AG04449 (cell line): ENCODE results near the gene MESP2.

Experiments used
- CTCF ChIA-PET: fragments of 350-600 bp; formaldehyde crosslinking; extraction: SDS; loops from one replicate; lab custom pipeline; 2021; ENCODE audit warnings: antibody characterized with exemption; lab: Yijun Ruan, JAX
- POLR2A ChIA-PET: fragments of 400-600, 350-600 bp; formaldehyde crosslinking; extraction: SDS; loops from one replicate; lab custom pipeline; 2020; ENCODE audit warnings: antibody characterized with exemption, inconsistent platforms; lab: Yijun Ruan, JAX
- DNase-seq: peaks from one replicate; pipeline ENCODE4 v3.0.0-alpha.2; 2010; ENCODE audit warnings: low read depth, low spot score
- H3K4me3 ChIP-seq: 2 replicates; pipeline ENCODE4 v1.5.1; 2011; ENCODE audit warnings: low read depth, mild to moderate bottlenecking, control low read depth, low read length
- CTCF ChIP-seq: IDR thresholded peaks from one replicate; pipeline ENCODE4 v1.5.1; 2011; ENCODE audit warnings: mild to moderate bottlenecking, moderate library complexity, low read length, control low read depth, inconsistent platforms; ENCODE audit not compliant: insufficient read depth; ENCODE audit errors: missing control alignments

MESP2 gene

DNA sequence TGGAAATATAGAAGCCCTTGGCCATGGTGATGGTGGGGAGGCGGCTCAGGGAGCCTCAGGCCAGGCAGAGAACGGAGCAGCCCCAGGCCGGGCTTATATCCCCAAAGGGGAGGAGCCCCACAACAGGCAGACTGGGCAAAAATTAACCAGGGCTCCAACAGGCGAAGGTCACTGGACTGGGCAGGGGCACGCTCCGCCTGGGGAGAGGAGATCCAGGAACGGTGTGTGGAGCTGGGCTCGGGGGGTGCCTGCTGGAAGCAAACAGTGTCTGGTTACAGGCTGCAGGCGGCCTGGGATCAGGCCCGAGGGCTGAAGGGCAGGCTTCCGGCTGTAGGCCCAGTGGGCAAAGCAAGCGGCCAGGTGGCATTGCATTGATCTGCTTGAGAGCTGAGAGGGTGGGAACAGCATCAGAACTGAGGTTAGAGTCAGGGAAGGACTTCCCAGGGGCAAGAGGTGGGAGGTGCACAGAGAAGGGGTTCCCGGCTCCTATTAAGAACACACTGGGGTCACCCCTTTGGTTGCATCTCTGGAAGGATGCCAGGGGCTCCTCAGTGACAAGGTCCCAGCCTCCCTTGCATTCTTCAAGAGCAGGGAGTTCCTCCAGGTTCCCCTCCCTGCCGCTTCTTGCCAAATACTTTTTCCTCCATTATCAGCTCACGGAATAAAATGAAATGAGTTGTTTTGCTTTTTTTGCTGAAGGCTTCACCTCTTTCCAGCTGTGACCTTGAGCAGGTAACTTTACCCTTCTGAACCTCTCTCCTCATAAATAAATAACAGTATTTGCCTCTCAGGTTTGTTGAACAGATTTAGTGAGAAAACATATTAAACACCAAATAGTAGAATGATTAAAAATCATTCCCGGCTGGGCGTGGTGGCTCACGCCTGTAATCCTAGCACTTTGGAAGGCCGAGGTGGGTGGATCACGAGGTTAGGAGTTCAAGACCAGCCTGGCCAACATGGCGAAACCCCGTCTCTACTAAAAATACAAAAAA lies 30.7 kb downstream of the MESP2 start:
- TF ChIP-seq CTCF = no peak
- H3K4me3 ChIP-seq = no peak overlapping the region
- POLR2A ChIA-PET = interaction anchor here (1.0 kb wide), 1 partner anchor 8 kb away, joined by 3 read pairs; the partner anchor contains the start of gene ANPEP
- DNase-seq = no peak
- CTCF ChIA-PET = interaction anchor here (1.0 kb wide), 1 partner anchor 26 kb away, joined by 3 read pairs; no protein-coding TSS in a partner anchor

DNA sequence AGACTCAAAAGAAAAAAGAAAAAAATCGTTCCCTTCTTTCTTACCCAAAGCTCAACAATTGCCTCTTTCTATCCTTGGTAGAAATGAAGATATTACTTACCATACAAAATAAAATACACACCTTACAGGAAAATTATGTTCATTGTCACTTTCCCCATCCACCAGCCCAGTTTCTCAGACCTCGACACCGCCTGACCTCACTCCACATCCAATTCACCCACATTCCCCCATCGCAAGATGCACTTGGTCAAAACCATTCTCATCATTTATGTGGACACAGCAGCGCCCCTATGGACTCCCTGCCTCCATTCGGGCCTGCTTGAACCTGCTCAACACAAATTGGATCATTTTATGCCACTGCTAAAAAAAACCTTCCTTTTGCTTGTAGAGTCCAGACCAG lies 31.6 kb downstream of the MESP2 start:
- H3K4me3 ChIP-seq = no peak overlapping the region

GRCh38 chr15:89808160-89808870 lies 32.2 kb downstream of the MESP2 start:
- ChIA-PET CTCF (interaction anchor here (1.3 to 1.5 kb wide), 2 partner anchors 67 to 80 kb away, joined by 3 to 5 read pairs; no protein-coding TSS in a partner anchor), POLR2A (no interaction called here)
- DNase-seq = no peak
- no peak for TF ChIP-seq CTCF
- no peak overlapping the region for H3K4me3 ChIP-seq

More for the DNA sequence above, 31.6 kb downstream of the MESP2 start:
- ChIA-PET POLR2A (no interaction called here), CTCF (no interaction called here)
- no peak for TF ChIP-seq CTCF
- no peak for DNase-seq

DNA sequence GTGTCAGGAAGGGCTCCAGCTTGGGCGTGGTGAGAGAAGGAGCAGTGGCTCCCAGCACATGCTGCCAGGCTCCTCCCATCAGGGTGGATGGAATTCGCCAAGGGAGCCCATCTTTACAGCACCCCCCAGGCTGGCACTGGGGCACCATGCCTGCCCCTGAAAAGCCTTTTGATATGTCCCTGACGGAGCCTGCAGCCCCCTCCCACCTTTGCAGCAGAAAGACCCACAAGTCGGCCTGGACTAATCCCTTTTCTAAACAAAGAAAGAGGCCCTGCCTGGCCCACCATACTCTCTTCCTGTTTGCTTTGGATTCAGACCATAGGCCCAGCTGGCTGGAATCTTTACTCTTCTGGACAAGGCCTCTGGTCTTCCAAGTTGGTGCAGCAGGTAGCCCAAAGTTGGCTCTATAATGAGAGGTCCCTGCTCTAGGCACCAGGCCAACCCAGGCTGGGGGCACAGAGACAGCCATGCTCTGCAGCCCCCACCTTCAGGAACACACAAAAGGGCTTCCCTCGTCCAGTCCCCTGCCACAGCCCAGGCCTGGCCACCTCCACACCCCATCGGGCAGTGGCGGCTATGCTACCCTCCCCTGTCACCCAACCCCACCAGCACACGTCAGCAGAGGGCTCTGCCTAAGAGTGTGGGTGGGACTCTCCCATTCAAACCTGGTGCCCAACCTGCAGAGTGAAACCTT lies 33.1 kb downstream of the MESP2 start:
- DNase-seq = no peak
- no peak overlapping the region for H3K4me3 ChIP-seq
- POLR2A ChIA-PET = no interaction called here
- CTCF ChIA-PET = interaction anchor here (1.3 to 1.5 kb wide), 2 partner anchors 66 to 79 kb away, joined by 3 to 5 read pairs; no protein-coding TSS in a partner anchor
- no peak for TF ChIP-seq CTCF

GRCh38 chr15:89809787-89810148 lies 33.6 kb downstream of the MESP2 start:
- no peak for TF ChIP-seq CTCF
- CTCF ChIA-PET = no interaction called here
- POLR2A ChIA-PET = no interaction called here
- DNase-seq = no peak
- H3K4me3 ChIP-seq = no peak overlapping the region

GRCh38 chr15:89810837-89811236 lies 34.7 kb downstream of the MESP2 start:
- no peak for DNase-seq
- ChIA-PET CTCF (no interaction called here), POLR2A (no interaction called here)
- no peak overlapping the region for H3K4me3 ChIP-seq
- TF ChIP-seq CTCF = no peak
